ENCODE measurements around the gene ARID5B.

The ARID5B gene

GRCh38 chr10:61958311-61958710 lies 56.8 kb downstream of the ARID5B start:
- no peak for DNase-seq
- no peaks in the 10 kb centered on the region for H3K9me3 ChIP-seq (ENCODE audit: severe bottlenecking)
- H3K36me3 ChIP-seq: no peaks in the 10 kb centered on the region
- no peaks in the 10 kb centered on the region for H3K27me3 ChIP-seq (ENCODE audit: insufficient read depth, low read depth, severe bottlenecking)
- H3K4me3 ChIP-seq (ENCODE audit: low read depth, low read length): no peak overlapping the region
- no peak for TF ChIP-seq CTCF (IDR thresholded peaks at IDR 0.05; ENCODE audit: low read depth, low read length)
- no peak overlapping the region for H3K27ac ChIP-seq

GRCh38 chr10:61958805-61959204 lies 57.3 kb downstream of the ARID5B start:
- Histone ChIP-seq H3K27ac (no peak overlapping the region), H3K36me3 (no peaks in the 10 kb centered on the region), H3K27me3 (ENCODE audit: insufficient read depth, low read depth, severe bottlenecking) (no peaks in the 10 kb centered on the region), H3K4me3 (ENCODE audit: low read depth, low read length) (no peak overlapping the region), H3K9me3 (ENCODE audit: severe bottlenecking) (no peaks in the 10 kb centered on the region)
- no peak for DNase-seq
- TF ChIP-seq CTCF (IDR thresholded peaks at IDR 0.05; ENCODE audit: low read depth, low read length): no peak

GRCh38 chr10:61959814-61960213 lies 58.3 kb downstream of the ARID5B start:
- no peak for TF ChIP-seq CTCF (IDR thresholded peaks at IDR 0.05; ENCODE audit: low read depth, low read length)
- H3K36me3 ChIP-seq: no peaks in the 10 kb centered on the region
- H3K9me3 ChIP-seq (ENCODE audit: severe bottlenecking): no peaks in the 10 kb centered on the region
- no peak overlapping the region for H3K4me3 ChIP-seq (ENCODE audit: low read depth, low read length)
- no peak for DNase-seq
- H3K27ac ChIP-seq: no peak overlapping the region
- H3K27me3 ChIP-seq (ENCODE audit: insufficient read depth, low read depth, severe bottlenecking): no peaks in the 10 kb centered on the region

GRCh38 chr10:61960396-61961120 lies 59.1 kb downstream of the ARID5B start:
- no peak for TF ChIP-seq CTCF (IDR thresholded peaks at IDR 0.05; ENCODE audit: low read depth, low read length)

GRCh38 chr10:61961278-61961677 lies 59.8 kb downstream of the ARID5B start:
- Histone ChIP-seq H3K27me3 (ENCODE audit: insufficient read depth, low read depth, severe bottlenecking) (no peaks in the 10 kb centered on the region), H3K36me3 (no peaks in the 10 kb centered on the region), H3K9me3 (ENCODE audit: severe bottlenecking) (no peaks in the 10 kb centered on the region), H3K27ac (no peak overlapping the region), H3K4me3 (ENCODE audit: low read depth, low read length) (no peak overlapping the region)
- no peak for DNase-seq
- no peak for TF ChIP-seq CTCF (IDR thresholded peaks at IDR 0.05; ENCODE audit: low read depth, low read length)

More at GRCh38 chr10:61960396-61961120, 59.1 kb downstream of the ARID5B start:
- no peak for DNase-seq
- no peaks in the 10 kb centered on the region for H3K36me3 ChIP-seq
- H3K4me3 ChIP-seq (ENCODE audit: low read depth, low read length): no peak overlapping the region
- no peaks in the 10 kb centered on the region for H3K27me3 ChIP-seq (ENCODE audit: insufficient read depth, low read depth, severe bottlenecking)
- no peak overlapping the region for H3K27ac ChIP-seq
- H3K9me3 ChIP-seq (ENCODE audit: severe bottlenecking): no peaks in the 10 kb centered on the region

GRCh38 chr10:61962971-61963370 lies 61.5 kb downstream of the ARID5B start:
- no peak for DNase-seq
- Histone ChIP-seq H3K4me3 (ENCODE audit: low read depth, low read length) (no peak overlapping the region), H3K27ac (no peak overlapping the region), H3K36me3 (no peaks in the 10 kb centered on the region), H3K9me3 (ENCODE audit: severe bottlenecking) (no peaks in the 10 kb centered on the region), H3K27me3 (ENCODE audit: insufficient read depth, low read depth, severe bottlenecking) (no peaks in the 10 kb centered on the region)
- TF ChIP-seq CTCF (IDR thresholded peaks at IDR 0.05; ENCODE audit: low read depth, low read length): no peak

Data from WERI-Rb-1 (cell line).